NCI-H128 (cell line): ENCODE data around the gene PDCD5.
"Not testable (repeated sequence)": the region's sequence is repeated elsewhere in the genome, so short reads cannot be mapped to it uniquely, and the experiment has no call there.

ENCODE experiments used
- DNase-seq: peaks from one replicate; lab custom pipeline; 2025; ENCODE audit not compliant: unreplicated experiment; lab: John Stamatoyannopoulos, UW

Gene PDCD5

GRCh38 chr19:32576790-32577189 is 4.2 kb upstream of the PDCD5 start:
- DNase-seq, result no peak

GRCh38 chr19:32580353-32580900 is 563 bp upstream of the PDCD5 start:
- no peak for DNase-seq

DNA sequence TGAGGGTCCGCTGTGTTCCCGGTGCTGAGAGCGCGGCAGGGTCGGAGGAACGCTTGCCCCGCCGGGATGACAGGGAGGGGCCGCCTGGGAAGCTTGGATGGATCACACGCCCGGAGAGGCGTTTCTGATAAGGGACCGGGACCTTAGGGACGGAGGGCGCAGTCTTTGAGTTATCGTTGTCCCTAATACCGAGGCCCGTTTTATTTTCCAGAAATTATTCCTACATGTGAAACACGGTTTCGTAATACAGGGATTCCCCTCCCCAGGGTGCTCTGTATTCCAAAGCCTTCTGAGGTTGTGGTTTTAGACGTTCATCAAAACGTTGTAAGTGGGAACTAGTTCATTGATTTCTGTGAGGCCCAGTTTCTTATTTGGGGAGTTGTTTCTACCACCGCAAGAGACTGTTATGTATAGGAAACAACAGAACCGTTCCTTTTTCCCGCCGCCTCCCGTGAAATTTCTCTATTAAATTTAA is 752 bp downstream of the PDCD5 start:
- DNase-seq, result no peak

GRCh38 chr19:32587747-32588504 is 6.9 kb downstream of the PDCD5 start:
- not testable (repeated sequence) for DNase-seq

- DNase-seq, result no peak
Observed at GRCh38 chr19:32594021-32594420, 13.0 kb downstream of the PDCD5 start.

DNA sequence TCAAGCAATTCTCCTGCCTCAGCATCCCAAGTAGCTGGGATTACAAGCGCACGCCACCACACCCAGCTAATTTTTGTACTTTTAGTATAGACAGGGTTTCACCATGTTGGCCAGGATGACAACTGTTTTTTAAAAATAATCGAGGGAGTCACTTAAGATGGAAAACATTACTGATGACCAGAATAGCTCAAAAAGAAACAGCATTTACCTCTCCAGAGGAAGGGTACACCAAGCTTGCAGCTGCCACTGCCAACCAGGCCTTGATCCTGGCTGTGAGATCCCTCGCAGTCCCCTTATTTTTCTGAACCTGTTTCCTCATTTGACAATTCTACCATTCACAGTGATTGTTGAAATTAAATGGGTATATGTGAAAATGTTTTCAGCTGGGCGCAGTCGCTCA is 14.5 kb downstream of the PDCD5 start:
- DNase-seq, result no peak

DNA sequence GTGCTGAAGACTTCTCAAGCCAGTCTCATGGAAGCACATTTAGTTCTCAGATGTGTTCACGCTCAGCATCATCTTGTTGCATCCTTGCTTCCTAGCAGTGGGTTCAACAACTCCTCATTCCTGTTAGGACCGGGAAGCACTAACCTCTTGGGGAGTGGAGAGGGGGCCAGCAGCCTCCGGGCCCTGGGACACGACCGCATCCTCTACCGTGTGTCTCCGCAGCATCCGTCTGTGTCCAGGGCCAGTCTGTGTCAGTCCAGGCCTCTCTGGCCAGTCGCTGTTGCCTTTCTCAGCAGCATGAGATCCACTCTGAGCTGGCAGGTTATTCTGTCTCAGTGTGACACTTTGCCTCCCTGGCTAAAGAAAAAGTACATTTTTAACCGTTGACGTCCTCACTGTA is 17.0 kb downstream of the PDCD5 start:
- DNase-seq, result no peak

- no peak for DNase-seq
Observed at GRCh38 chr19:32599258-32599657, 18.3 kb downstream of the PDCD5 start.

- DNase-seq, result no peak
Observed at GRCh38 chr19:32599736-32600157, 18.8 kb downstream of the PDCD5 start.

DNA sequence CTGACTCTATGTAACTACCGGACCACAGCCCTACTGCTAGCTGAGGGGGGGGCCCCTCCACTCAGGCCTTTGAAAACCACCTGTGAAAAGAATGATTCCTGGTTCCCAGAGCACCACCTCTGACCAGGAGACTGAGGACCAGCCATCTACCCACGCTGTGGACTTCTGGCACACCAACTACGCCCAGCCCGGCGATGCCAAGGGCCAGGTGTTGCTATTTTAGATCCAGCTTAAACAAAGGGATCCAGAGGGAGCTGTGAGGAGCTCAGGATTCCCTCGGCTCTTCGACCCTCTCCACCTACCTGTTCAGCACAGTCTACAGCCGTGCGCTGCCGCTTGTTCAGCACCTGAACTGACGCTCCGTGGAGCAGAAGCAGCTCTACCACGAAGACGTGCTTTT is 23.0 kb downstream of the PDCD5 start:
- no peak for DNase-seq

DNA sequence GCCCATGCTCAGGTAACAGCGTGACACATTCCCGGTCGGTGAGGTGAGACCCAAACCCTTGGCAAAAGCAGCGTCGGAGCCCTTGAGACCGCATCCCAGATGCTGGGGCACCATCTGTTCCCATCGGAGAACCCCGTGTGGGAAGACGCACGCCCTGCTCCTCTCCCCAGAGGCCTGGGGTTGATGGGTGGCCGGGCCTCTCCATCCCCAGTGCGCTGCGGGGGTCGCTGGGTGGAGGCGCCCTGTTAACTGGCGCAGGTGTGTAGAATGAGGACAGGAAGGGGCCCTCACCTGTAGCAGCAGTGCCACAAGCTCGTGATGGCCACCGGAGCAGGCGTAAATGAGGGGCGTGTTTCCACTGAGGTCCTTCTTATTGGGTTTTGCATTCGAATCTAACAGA is 24.6 kb downstream of the PDCD5 start:
- DNase-seq, result no peak

DNA sequence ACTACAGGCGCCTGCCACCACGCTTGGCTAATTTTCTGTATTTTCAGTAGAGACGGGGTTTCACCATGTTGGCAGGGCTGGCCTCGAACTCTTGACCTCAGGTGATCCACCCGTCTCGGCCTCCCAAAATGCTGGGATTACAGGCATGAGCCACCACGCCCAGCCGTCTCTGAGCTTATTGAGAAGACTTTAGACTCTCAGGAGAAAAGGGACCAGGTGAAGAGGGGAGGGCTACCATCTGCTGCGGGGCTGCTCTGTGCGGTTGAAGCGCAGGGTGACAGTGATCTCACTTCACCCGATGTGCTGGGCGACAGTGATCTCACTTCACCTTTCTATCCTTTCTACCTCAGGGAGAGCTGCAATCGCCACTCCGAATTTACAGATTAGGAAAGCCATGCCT is 25.3 kb downstream of the PDCD5 start:
- DNase-seq, result no peak

DNA sequence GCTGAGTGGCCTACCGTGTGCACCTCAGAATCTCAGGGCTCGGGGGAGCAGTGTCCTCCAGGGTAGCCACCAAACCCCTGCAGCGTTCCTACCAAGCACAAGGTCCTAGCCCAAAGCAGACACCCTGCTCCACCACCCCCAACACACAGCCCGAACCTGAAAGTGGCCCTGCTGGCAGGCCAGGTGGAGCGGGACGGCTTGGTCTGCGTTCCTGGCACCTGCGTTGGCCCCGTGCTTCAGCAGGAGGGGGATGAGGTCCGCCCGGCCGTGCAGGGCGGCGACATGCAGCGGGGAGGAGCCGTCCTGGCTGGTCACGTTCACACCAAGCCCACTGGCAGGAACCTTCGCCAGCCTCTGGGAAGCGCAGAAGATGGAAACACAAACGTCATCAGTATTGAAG is 26.5 kb downstream of the PDCD5 start:
- DNase-seq, result no peak

DNA sequence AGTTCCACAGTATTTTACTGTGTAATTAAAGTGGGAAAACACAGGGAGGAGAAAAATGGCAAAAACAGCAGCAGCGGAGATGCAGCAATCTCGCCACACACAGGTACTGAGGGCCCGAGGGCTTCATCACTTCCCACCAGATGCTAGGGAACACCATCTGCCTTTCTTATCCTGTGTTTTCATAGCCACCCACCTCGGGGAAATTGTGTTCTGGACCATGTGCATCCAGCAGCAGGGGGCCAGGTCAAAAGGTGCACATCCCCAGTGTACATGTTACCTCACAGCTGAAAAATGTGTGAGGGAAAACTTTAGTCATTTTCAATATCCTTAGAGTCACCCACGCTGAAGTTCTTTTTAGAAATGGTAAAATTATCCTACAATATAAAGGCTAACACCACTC is 30.2 kb downstream of the PDCD5 start:
- DNase-seq, result no peak

GRCh38 chr19:32613008-32613407 is 32.0 kb downstream of the PDCD5 start:
- no peak for DNase-seq

GRCh38 chr19:32614916-32615315 is 33.9 kb downstream of the PDCD5 start:
- DNase-seq, result no peak

- no peak for DNase-seq
Observed at GRCh38 chr19:32615569-32615968, 34.6 kb downstream of the PDCD5 start.

DNA sequence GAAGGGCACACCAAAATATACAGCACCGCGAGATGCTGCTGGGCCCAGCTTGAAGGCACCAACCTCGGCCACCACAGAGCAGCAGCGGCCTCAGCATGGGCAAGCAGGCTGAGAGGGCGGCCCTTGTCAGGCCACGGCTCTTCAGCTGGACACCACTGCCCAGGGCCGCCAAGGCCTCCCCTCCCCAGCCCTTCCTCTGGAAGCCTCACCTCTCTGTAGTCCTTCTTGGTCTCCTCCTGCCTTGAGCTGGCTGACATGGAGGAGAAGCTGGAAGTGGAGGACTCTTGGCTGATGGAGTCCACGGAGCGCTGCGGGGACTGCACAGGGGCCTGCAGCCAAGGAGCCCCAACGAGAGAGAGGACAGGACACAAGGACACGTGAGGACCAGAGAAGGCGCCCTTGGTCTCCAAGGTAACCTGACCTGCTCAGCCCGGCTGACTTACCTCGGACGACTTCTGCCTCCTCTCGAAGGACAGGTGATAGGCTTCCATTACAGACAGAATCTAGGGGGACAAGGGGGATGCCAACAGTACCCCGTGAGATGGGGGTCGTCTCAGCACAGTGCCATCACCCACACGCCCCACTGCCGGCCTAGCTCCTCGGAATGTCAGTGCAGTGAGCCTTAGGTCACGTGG is 38.2 kb downstream of the PDCD5 start:
- no peak for DNase-seq

GRCh38 chr19:32622002-32622401 is 41.0 kb downstream of the PDCD5 start:
- no peak for DNase-seq

DNA sequence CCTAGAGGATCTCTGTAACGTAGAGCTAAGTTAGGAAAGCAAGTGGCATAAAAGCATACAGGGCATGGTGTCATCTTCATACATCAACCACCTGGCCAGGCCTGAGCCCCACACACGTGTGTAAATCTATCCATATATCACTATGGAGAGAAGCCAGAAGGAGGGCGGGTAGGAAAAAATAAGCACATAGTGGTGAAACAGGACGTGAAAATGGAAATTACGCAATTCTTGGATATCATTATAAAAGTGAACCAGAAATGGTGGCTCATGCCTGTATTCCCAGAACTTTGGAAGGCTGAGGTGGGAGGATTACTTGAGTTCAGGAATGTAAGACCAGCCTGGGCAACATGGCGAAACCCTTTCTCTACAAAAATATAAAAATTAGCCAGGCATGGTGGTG is 43.4 kb downstream of the PDCD5 start:
- DNase-seq, result no peak

GRCh38 chr19:32626969-32627368 is 46.0 kb downstream of the PDCD5 start:
- no peak for DNase-seq

DNA sequence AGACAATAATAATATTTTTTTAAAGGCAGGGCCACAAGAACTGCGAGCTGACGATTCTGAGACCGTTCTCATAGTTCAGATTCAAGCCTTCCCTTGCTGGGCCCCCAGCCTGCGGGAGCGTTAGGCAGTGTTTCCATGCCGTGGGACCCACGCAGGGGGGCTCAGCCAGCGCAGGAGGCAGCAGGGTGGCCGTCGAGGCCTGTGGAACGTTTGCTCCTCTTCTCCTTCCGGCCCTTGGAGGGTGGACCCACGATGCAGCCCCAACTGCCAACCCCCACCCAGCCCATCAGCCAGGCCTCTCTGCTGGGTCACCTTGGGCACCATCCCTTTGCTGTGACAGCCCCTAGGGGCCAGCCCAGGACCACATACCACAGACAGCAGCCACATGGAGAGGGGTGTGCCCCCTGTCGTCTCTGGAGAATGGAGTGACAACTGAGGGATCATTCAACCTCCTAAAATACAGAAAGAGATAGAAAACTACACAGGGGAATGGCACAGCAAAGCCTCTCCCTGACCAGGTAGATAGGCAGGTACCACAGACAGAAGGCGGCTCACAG is 46.8 kb downstream of the PDCD5 start:
- no peak for DNase-seq
